Stimulated activated CD8-positive, alpha-beta memory T cell treated with anti-CD3 and anti-CD28 coated beads, Interleukin-15, amount 100 ng/mL, for 48 hours (primary cell): Measurements from ENCODE around the gene VPS37B.

Experiments used
- DNase-seq, 2 donors: peaks; one replicate each; pipeline ENCODE4 v3.0.0-alpha.2; 2020; ENCODE audit warnings: low read depth in 2 of 2

The VPS37B gene

DNA sequence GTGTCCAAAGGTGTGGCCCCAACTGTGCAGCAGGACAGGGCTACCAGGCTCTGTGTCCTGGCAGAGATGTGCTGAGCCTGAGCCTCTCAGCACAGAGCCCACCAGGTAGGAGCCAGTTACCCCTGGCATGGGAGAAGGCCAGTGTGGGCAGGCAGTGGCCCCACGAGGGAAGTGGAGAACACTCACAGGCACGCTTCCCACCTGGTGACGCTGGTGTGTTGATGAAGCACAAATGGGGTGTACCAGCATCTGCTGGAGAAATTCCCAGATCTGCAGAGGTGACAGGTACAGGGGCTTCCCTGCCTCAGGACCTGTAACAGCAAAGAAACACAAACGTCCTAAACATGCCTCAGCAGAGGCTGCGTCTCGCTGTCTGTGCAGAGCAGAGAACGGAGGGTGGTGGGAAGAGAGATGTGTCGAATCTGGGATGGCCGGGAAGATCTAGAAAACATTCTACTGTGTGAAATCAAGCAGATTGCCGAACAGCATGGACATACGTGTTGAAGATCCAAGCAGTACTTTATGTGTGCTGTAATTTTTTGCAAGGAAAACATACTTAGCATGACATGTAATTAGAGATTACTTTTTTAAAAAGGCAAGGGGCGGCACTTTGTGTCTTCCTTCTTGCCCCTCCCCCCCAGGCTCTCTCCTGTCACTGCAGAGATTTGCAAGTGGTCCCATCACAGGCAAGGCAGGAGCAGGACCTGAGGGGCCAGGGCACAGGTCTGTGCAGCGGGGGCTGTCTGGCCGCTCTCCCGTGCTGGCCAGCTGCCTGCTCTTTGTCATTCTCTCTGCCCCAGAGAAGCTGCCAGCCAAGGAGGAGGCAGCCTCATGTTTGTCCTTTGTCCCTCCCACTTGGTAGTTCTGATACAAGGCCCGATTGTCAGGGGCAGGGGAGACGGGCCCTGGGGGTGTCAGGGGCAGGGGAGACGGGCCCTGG is 43.3 kb downstream of the VPS37B start:
- no peak for DNase-seq

DNA sequence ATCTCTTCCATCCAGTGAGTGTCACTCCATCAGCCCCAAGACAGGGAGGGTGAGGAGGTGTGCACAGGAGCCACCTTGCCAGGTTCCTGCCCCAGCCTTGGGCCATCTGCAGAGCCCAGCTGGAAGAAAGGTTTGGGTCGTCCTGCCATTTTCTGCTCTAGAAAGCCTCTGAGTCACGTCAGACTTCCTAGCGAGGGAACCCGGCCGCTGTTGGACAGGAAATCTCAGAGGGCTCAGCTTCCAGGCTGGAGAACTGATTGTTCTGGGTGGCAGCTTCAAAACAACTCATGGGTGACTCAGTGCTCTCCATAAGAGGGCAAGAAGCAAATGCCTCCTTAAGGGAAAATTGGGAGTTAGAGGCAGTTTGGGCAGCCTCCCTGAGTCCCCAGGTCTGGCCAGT is 44.1 kb downstream of the VPS37B start:
- no peak for DNase-seq

DNA sequence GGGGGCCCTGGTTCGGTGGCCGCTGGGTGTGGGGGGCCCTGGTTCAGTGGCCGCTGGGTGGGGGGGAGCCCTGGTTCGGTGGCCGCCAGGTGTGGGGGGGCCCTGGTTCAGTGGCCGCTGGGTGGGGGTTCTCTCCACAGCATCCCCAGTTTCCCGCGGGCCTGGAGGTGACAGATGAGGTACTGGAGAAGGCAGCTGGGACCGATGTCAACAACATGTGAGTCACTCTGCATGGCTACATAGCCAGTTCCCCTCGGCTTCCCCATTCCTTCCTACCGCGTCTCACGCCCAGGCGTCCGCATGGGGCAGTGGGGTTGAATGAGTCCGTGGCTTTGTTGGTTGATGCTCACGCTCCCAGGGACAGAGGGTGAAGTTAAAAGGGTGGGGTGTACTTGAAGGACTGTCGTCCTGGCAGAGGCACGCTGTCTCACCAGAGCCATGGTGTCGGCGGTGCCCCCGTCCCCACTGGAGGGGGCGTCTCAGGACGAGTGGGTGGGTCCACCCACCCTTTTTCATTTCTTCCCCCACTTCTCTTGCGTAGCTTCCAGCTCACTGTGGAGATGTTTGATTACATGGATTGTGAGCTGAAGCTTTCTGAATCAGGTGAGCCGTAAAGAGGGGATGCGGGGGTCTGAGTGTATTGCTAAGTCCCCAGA is 45.1 kb downstream of the VPS37B start:
- DNase-seq = no peak

DNA sequence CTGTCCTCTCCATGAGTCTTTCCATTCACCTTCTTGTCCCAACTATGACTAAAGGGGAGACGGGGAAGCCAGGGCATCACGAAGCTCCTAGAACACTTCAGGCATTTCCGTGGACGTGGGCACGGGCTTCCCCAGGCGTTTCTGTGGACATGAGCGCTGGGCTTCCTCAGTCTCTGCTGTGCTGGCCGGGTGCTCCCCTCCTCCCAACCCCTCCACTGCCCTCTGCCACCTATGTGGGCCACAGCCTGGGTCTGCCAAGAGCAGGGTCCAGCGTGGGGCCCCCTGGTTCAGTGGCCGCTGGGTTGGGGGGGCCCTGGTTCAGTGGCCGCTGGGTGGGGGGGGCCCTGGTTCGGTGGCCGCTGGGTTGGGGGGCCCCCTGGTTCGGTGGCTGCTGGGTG is 45.9 kb downstream of the VPS37B start:
- DNase-seq = no peak

DNA sequence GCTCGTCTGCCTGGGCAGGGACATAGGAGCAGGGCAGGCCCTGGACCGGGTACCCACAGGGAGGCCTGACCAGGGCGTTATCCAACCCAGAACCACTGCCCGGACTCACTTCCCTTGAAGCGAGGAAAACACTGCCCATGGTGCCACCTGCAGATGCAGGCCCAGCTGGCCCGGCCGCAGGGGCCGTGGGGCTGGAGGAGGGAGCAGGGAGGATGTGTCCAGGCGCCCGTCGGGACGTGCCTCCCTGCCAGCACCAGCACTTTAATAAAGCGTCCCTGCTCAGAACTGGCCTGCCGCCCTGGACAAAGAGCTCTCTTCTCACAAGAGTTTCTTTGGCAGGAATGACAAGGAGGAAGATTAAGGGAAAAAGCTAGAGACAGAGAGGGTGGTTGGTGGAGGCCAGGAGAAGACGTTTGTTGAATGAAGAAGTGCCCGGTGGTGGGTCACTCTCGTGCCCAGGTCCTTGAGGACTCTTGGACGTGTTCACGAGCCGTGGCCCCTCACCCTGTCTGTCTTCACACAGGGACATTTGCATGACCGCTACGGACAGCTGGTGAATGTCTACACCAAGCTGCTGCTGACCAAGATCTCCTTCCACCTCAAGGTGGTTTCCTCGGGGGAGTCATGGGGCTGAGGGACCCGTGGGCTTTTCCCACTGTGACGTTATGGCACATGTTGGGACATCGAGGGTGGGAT is 46.4 kb downstream of the VPS37B start:
- DNase-seq = no peak

DNA sequence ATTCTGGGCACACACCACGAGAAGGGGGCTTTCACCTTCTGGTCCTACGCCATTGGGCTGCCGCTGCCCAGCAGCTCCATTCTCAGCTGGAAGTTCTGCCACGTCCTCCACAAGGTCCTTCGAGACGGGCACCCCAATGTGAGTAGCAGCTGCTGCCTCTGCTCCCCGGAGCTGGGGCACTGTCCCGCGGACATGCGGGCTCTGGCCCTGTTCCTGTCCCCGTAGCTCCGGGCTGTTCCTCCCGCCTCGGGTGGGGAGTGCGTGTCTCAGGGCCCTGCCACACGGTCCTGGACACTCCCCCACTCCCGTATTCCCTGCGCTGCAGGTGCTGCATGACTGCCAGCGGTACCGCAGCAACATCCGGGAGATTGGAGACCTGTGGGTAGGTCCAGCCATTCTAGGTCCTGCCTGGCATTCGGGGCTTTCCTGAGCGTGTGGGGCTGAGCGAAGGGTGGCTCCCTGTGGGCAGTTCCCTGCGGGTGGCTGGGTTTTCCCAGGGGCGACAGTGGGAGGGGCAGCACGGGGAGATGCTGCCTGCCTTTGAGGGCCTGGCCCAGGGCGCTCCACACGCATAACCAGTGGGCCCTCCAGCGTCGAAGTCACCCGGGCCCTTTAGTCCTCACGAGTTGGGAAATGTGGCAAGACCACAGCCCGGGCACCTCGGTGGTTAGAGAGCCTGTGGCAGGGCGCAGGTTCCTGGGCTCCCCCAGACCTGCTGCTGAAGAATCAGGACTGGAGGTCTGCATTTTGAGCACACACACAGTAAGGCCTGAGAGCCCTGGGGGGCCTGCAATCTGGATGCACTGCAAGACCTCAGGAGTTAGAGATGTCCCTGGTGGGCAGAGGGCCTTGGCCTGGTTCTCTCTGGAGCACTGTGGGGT is 47.2 kb downstream of the VPS37B start:
- no peak for DNase-seq

DNA sequence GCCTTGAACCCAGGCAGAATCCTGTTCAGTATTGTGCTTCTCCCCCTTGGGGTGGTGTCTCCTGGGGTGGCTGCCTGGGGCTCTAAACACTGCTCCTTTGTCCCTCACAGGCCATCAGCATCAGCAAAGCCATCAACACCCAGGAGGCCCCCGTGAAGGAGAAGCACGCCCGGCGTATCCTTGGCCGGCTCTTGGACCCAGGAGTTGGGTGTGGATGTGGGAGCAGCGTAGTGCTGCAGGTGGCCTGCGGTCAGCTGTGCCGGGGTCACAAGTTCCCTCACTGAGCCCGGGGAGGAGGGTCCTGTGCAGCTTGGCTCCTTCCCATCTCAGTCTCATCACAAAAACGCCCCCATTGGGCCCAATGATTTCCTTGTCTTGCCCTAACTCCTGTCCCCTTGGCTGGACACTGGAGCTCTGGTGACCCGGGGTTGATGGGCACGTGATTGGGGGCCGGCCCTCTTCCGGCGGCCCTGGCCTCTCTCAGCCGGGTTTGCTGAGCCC is 48.0 kb downstream of the VPS37B start:
- no peak for DNase-seq

DNA sequence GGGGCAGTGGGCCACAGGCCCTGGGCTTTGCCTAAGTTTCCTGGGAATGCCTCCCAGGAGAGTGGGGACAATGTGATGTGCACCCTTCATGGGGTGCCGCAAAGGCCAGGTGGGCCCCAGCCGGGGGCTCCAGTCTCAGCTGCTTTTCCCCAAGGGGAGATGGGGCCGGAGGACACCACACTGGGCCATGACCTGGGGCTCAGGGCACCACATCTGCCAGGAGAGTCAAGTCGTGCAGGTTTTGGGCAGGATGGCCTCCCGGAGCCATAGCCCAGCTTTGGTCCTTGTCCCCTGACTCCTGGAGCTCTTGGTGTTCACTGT is 48.4 kb downstream of the VPS37B start:
- no peak for DNase-seq

DNA sequence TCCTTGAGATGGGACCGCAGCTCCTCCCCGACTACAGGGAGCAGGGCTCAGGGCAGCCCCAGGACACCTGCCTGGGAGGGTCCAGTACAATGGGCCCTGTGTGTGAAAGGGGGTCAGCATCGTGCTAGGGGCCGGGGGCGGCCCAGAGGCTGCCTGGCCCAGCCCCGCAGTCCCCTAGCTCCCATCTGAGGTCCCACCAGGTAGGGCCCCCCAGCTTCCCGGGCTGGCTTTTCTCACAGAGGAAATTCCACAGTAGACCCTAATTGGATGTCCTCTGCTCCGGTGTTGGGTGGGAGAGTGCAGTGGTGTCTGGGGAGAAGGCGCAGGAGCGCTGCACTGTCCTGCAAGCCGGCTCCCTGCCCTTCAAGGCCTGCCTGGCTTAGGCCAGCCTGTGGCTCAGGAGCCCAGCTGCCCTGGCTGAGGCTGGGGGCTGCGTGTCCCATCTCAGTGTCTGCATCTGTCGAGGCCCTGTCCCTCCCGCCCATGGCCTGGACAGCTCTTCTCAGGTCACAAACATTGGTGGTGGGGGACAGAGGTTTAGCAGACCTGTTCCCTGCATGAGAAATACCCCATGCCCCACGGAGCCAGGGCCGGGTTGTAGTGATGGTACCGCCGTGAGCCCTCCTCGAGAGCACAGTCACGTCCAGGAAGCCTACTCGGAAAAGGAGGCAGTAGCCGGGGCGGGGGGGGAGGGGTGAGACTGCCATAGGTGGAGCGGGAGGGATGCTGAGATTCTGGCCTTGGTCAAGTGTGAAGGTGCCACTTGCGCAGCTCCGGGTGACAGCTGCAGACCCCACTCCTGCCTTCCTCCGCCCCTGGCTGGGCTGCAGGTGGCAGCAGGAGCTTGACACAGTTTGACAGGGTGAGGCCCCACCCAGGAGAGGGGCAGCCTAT is 49.1 kb downstream of the VPS37B start:
- no peak for DNase-seq

DNA sequence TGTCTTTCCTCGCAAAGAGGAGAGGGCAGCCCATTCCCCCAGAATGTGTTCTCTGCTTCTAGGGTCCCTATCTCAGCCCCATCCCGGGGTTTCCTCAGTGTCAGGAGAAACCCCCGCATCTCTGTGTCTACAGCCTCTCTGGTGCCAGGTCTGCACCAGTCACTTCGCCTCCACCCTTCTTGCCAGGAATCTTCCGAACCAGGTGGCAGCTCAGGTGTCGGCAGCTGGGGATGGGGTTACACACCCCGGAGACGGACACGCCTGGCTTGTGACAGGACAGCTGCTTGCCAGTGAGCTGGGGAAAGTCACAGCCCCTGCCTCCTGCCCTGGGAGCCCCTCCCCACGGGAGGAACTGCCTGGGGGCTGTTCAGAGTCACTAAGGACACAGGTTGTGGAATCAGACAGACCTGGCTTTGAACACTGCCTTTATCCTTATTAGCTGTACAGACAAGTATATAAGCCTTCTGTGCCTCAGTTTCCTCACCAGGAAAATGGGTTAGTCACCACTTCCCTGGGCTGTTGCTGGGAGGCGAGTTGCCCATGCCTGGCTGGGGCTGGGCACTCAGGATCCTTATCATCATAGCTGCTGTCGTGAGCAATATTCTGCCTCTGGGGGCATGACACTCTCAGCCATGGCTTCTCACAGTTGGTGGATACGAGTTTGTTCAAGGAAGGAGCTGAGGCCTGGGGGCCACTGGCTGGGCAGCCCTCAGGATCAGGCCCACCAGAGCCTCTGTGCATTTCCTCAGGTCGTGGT is 49.9 kb downstream of the VPS37B start:
- no peak for DNase-seq

DNA sequence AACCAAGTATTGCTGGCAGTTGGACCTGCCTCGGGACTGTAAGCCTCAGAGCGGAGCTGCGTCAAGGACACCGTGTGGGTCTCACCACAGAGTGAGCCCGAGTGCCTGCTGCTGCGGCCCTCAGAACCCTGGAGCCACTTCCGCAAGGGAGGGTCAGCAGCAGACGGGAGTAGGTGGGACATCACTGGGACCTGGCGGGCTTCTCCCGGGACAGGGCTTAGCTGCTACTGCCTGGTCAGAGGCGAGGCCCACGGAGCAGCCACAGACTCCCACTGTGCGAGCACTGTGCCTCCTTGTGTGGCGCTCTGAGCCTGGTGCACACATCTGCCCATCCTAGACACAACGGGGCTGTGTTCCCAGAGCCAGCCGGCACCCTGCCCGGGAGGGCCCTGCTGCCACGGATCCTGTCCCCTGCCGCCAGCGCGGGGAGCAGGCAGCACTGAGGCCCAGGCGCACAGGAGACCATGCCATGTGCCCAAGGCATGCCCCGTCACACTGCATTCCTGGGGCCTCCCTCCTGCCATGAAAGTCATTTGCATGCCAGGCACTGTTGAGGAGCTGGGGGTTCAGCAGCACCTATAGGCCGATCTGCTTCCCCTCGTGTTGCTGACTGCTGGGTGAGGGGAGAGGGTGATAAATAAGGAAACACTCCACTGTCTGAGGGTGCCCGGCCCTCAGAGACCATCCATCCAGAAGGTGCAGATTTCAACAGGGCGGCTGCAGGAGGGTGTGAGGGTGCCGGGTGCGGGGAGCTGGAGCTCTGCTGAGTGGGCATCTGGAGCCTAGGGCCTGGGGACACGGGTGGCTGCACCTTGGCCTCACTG is 50.7 kb downstream of the VPS37B start:
- DNase-seq = no peak

DNA sequence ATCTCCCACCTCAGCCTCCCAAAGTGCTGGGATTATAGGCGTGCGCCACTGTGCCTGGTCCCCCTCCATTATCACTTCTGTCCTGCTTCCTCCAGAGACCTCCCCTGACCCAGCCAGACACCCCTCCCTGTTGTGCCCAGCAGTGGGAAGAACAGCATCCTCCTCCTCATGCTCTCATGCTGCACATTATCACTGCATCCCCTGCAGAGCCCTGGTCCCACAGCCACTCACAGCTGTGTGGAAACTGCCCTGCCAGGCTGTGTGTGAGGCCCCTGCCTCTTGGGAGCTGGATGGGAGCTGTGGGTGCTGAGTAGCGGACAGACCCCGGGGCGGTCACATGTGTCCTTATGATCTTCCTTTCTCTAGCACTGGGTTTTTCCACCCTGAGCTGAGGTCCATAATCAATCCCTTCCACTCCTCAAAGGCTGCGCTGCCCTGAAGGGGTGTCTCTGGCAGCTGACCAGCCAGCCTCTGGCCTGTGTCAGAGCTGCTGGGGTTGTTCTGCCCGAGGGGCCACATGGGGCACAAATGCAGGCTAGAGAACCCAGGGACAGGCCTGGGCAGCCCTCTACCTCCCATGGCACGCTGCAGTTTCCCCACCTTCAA is 51.5 kb downstream of the VPS37B start:
- DNase-seq = no peak

DNA sequence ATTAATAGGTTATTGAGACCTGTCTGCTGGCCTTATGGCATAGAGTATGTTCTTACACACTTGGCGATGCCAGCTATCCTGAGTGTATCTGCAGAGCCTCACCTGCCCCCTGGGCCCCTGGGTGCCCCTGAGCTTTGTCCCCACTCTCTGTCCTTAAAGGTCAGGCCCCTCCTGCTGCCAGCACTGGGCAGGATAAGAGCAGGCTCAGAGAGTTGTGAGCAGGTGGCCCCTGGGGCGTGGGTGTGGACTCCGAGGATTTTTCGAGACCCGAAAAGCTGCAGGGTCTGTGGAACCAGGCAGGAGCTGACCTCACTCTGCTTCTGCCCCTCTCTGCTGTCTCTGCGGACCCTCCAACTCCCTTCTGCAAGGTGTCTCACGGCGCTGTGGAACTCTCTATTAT is 52.5 kb downstream of the VPS37B start:
- DNase-seq = no peak

DNA sequence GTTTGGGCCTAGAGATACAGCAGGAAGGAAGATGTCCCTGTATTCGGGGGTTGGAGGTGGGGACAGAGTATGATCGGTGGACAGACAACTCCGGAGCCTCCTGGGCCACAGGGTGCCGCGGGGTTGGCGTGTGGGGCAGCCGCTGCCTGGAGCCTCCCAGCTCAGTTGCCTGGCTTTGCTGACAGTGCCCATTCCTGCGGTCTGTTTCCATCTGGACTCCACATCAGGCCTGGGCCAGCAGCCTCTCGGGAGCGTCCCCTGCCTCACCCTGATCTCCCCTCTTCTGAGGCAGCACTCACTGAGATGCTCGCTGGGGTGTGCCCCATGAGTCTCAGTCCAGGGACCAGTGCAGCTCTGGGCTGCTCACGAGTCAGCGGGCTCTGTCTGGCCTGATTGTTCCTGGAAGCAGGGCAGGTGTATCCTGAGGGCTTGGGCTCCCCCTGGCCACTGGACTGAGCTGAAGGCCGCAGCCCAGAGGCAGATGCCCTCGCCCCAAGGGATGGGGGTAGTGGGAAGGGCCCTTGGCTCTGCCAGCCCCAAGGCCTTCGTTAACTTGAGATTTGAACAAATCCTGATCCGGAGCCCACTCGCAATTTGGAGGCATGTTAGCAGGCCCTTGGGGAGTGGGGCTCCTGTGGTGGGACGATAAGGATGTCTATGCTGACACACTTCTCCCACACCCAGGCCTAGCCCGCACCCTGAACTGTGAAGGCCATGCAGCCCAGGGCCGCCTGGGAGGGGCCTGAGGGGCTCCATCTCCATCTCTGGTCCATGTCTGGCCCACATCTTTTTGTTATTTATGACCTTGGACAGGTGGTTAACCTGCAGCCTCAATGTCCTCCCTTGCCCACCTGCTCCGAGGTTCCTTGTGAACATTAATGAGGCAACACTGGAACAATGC is 53.2 kb downstream of the VPS37B start:
- DNase-seq = no peak

DNA sequence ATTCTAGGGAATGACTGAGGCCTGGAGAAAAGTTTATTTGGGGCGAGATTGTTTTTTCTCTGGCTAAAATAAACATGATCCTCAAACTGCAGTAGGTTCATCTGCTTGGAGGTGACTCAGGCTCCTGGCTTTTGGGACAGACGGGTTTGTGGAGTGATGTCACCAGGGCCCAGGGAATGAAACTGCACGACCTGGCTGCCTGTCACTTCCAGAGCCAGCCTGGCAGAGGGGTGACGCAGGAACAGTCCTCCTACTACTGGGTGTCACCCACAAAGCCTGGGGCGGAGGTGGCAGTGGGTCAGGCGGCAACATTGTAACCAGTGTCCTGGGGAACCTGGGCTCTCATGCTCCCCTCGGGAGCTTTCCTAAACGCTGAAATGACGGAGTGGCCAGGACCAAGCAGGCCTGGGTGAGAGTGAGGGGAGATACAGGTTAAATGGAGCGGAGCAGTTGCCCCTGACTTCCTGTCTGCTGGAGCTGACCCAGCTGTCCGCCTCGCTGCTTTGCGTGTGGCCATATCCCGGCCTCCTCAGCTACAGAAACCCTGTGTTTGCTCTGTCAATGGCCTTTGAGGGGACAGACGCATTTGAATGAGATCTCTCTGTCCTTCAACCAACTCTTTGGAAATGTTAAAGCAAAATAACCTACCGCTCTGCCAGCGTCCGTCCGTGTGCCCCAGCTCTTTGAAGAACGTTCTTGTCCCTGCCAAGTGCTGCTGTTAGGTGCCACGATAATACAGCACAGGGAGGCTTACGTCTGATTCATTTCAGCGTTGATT is 54.2 kb downstream of the VPS37B start:
- no peak for DNase-seq
